Subcutaneous abdominal adipose tissue (tissue), 5 donors: ENCODE measurements around the gene GDF9.

Experiments used
- H3K27ac ChIP-seq: one replicate; pipeline ENCODE4 v1.7.0; 2013; ENCODE audit warnings: low read depth, mild to moderate bottlenecking, inconsistent platforms, low read length, moderate library complexity
- H3K27me3 ChIP-seq, 5 donors: one replicate each; pipeline ENCODE4 v1.7.0; 2013; ENCODE audit warnings: low read length in 5 of 5, inconsistent platforms in 1 of 5; ENCODE audit not compliant: control insufficient read depth in 5 of 5, insufficient read depth in 4 of 5
- H3K36me3 ChIP-seq, 5 donors: one replicate each; pipeline ENCODE4 v1.7.0; 2013; ENCODE audit warnings: low read length in 5 of 5; ENCODE audit not compliant: control insufficient read depth in 5 of 5, insufficient read depth in 5 of 5
- H3K4me1 ChIP-seq, 5 donors: one replicate each; pipeline ENCODE4 v1.7.0; 2013; ENCODE audit warnings: low read length in 5 of 5, mild to moderate bottlenecking in 3 of 5, moderate library complexity in 1 of 5; ENCODE audit not compliant: control insufficient read depth in 5 of 5, insufficient read depth in 5 of 5
- H3K4me3 ChIP-seq, 5 donors: one replicate each; pipeline ENCODE4 v1.7.0; 2013; ENCODE audit warnings: low read length in 5 of 5, low read depth in 1 of 5
- H3K9ac ChIP-seq, 5 donors: one replicate each; pipeline ENCODE4 v1.7.0; 2013; ENCODE audit warnings: low read length in 5 of 5, mild to moderate bottlenecking in 4 of 5, moderate library complexity in 3 of 5
- H3K9me3 ChIP-seq, 5 donors: one replicate each; pipeline ENCODE4 v1.7.0; 2013; ENCODE audit warnings: low read length in 5 of 5; ENCODE audit not compliant: control insufficient read depth in 5 of 5
- donor health status: healthy.
- donor health status: healthy.
- donor health status: healthy.
- donor health status: healthy.
- donor health status: healthy.

GDF9 gene

DNA sequence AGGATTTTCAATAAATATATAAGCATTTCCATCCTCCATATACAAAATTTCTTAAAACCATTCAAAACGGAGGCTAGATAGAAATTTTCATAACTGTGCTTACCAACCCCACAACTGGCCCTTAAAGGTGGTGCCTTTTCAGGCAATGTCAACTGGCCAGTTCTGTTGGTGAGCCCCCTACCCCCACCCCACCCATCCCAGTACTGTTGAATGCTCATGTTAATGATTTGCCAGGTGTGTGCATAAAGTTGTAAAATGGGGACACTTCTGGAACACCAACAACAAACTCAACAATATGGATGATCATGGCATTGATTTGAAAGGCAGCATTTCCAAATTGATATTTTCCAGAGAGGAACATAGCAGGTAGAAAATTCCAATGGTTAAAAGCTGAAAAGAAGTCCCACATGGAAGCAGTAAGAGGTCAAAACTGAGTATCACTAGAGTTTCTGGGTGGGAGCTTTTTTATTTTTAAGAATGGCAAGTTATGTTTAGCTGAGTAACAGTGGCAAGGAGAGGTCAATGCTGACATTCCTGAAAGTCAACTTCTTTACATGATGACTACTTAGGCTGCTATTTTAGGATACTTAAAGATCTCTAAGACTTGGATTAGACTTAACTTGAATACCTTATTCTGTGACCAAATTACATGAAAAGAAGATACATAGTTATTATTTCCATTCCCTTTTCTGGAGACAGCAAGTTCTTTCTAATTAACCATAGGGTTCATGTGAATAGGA is 9.9 kb upstream of the GDF9 start:
- H3K9ac ChIP-seq, result no peak overlapping the region
- H3K4me3 ChIP-seq, result no peak overlapping the region
- H3K27me3 ChIP-seq, result no peaks in the 10 kb centered on the region
- H3K9me3 ChIP-seq, result no peaks in the 10 kb centered on the region
- H3K27ac ChIP-seq, result no peak overlapping the region
- peaks cover 0 to 14% (median 12%) of the 10 kb centered on the region in 5 donors for H3K4me1 ChIP-seq
- H3K36me3 ChIP-seq, result peaks cover 39 to 63% (median 49%) of the 10 kb centered on the region in 5 donors

DNA sequence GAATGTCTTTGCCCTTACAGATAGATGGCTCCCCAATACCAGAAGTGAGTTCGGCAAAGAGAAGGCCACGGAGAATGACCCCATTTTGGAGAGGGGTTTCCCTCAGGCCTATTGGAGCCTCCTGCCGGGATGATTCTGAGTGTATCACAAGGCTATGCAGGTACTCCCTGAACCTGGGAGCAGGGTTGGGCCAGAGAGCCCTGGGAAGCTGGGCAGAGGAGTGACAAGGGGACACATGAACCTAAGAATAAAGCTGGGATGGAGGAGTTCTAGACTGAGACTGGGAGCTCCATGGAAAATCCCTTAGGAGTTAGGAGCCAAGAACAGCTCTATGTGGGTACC is 7.6 kb upstream of the GDF9 start:
- Histone ChIP-seq H3K36me3 (peaks cover 19 to 50% (median 40%) of the 10 kb centered on the region in 5 donors), H3K27me3 (no peaks in the 10 kb centered on the region), H3K4me1 (peaks cover 0 to 14% (median 12%) of the 10 kb centered on the region in 5 donors), H3K27ac (no peak overlapping the region), H3K9me3 (no peaks in the 10 kb centered on the region), H3K4me3 (no peak overlapping the region), H3K9ac (no peak overlapping the region)

DNA sequence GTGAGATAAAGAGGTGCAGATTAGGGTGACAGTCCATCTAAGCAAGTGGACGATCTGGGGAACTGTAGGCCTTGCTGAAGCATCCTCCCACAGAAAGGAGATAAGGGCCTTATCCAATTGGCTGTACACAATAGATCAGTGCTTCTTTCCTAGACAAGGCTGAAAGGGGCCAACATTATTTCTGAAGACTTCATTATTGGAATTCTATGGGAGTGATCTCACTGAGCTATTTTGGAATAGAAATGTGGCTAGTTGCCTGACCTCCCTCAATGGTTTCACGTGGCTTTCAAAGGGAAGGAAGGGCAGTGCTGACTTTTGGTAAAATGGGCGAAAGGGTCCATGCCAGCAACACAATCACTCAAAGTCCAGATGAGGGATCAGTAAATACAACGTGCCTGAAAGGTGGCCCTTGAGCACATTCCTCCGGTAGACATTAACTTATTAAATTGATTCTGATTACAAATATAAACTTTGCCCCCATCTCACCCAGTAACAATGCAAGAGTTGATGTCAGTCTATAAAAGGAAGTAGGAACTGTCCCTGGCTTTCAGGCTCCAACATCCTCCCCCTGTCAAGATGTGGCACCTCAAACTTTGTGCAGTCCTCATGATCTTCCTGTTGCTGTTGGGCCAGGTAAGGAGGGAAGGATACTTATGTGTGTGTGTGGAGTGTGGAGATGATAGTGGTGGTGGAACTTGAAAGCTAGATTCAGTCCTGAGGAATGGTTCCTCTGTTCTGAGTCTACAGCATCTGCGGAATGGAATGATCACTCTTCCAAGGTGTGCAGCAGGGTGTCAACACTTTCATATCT is 7.1 kb upstream of the GDF9 start, which contains the start of gene LEAP2:
TSS of gene LEAP2 (plus strand) at position 550 of the 811 bp plus-strand sequence. CDS start at position 577, 27 bp downstream.
- no peak within 1 kb of the TSS for H3K27ac ChIP-seq
- no peak within 1 kb of the TSS for H3K9ac ChIP-seq
- no peaks in the 10 kb centered on the region for H3K9me3 ChIP-seq
- H3K36me3 ChIP-seq, result peaks cover 14 to 48% (median 41%) of the 10 kb centered on the region in 5 donors
- no peaks in the 10 kb centered on the region for H3K27me3 ChIP-seq
- peaks cover 0 to 14% (median 12%) of the 10 kb centered on the region in 5 donors for H3K4me1 ChIP-seq
- H3K4me3 ChIP-seq, result no peak within 1 kb of the TSS

DNA sequence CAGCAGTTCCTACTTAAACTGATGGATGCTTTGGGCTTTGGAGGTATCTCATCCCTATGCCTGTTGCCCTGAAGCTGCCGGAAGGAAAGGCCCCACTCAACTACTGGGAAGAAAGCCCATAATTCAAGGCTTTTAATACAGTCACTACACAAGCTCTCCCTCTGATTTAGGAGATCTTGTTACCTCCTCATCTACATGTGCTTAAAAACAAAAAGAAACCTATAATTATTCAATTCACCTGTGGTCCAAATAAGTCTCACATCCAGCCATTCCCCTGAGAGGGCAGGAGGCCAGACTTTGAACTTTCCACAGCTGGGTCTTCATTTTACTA is 6.5 kb upstream of the GDF9 start:
- peaks cover 11 to 48% (median 41%) of the 10 kb centered on the region in 5 donors for H3K36me3 ChIP-seq
- no peaks in the 10 kb centered on the region for H3K9me3 ChIP-seq
- H3K4me3 ChIP-seq, result no peak overlapping the region
- no peak overlapping the region for H3K27ac ChIP-seq
- H3K27me3 ChIP-seq, result no peaks in the 10 kb centered on the region
- no peak overlapping the region for H3K9ac ChIP-seq
- H3K4me1 ChIP-seq, result peaks cover 0 to 17% (median 14%) of the 10 kb centered on the region in 5 donors

DNA sequence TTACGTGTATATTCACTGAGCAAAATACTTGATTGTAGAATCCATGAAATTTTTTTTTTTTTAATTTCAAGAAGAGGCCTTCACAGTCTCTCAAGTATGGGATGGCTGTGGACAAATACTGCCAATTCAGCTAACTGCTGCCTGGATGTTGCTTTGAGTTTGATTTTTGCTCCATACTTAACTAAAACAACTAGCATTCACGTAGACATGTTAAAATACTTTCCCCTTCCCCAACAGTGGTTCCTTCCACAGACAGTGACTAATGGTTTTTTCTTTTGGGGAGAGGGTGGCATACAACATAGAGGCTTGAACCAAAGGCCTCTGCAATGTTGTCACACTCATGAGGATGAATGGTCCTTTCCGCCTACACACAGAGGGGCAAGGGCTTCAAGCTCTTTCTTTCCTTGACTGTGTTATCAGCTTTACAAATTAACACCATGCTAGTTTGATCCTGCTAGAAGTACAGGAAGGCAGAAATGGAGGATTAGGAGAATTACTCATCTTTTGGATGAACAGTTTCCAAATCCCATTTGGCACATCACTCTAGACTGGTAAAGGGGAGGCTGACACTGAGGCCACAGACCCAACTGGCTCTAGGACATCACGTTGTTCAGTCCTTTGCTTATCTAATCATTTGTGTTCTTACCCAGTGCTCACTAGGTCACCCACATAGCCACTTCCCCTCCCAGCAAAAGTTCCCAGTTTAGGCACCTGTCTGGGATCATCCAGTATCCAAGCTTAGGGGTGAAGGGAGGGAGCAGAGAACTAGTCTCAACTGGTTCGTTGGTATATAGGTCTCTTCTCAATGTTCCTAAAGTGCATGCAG is 5.4 kb upstream of the GDF9 start:
- Histone ChIP-seq H3K36me3 (peaks cover 11 to 48% (median 38%) of the 10 kb centered on the region in 5 donors), H3K4me3 (no peak overlapping the region), H3K27me3 (no peaks in the 10 kb centered on the region), H3K4me1 (peaks cover 0 to 27% (median 22%) of the 10 kb centered on the region in 5 donors), H3K9me3 (no peaks in the 10 kb centered on the region), H3K9ac (no peak overlapping the region), H3K27ac (no peak overlapping the region)

DNA sequence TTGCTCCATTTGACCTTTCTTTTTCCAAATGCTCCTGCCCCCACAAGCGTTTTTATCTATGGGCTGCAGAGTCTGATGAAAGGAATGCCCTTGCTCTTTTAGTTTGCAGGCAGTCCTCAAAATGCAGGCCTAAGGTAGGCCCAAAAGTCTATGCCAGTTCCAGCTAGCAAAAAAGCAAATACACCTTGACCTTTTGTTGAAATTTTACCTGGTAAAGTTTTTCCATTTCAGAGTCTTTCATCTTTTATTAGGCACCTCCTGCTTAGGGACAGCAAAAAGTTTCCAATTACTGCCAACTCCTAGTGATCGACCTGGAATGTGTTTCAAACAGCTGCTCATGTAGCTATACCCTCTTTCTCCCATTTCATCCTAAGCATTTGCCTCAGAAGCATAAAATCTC is 4.5 kb upstream of the GDF9 start:
- Histone ChIP-seq H3K27ac (no peak overlapping the region), H3K9me3 (no peaks in the 10 kb centered on the region), H3K27me3 (no peaks in the 10 kb centered on the region), H3K36me3 (peaks cover 5 to 48% (median 31%) of the 10 kb centered on the region in 5 donors), H3K9ac (no peak overlapping the region), H3K4me3 (no peak overlapping the region), H3K4me1 (peaks cover 0 to 31% (median 26%) of the 10 kb centered on the region in 5 donors)

DNA sequence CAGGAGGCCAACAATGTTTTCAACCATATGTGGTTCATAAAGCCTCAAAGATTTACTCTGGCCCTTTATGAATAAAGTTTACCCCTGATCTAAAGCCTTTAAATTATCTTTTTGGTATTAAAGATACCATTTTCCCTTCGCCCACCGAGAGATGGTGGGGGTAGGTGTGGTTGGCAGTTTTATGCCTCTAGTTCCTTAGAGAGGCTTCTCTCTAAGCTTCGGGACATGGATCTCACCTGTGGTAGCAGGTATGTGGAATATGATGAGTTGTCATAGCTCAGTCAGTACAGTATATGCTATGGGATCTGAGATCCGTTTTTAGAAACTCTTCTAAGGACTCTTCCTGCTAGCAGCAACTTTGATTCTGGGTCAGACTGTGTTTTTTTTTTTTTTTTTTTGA is 2.5 kb upstream of the GDF9 start:
- Histone ChIP-seq H3K4me1 (peaks cover 0 to 36% (median 28%) of the 10 kb centered on the region in 5 donors), H3K27me3 (no peaks in the 10 kb centered on the region), H3K36me3 (peaks cover 0 to 38% (median 23%) of the 10 kb centered on the region in 5 donors), H3K9me3 (no peaks in the 10 kb centered on the region), H3K27ac (no peak overlapping the region), H3K4me3 (no peak overlapping the region), H3K9ac (peak overlapping the region in 1 of 5 donors; percentile 36)

DNA sequence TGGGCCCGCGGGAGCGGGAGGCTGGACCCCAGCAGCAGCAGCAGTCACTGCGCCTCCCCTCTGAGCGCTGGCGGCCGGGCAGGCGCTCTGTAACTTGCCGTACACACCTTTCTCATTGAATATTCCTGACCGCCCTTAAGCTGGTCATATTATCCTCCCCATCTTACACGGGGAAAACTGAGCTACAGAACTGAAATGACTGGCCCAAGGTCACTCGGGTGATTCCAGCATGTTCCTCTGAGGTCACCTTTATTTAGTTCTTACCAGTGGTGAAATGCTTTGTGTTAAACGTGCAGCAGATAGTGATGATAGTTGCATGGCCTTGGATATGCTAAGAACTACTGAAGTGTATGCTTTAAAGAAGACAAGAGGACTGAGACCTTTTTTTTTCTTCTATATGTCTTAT is 780 bp upstream of the GDF9 start:
- Histone ChIP-seq H3K4me1 (peaks cover 0 to 25% (median 15%) of the 10 kb centered on the region in 5 donors), H3K27ac (peak overlapping the region; percentile 94), H3K36me3 (peaks cover 0 to 32% (median 17%) of the 10 kb centered on the region in 5 donors), H3K9me3 (no peaks in the 10 kb centered on the region), H3K4me3 (peak overlapping the region; percentile 68 to 92 (median 81)), H3K27me3 (no peaks in the 10 kb centered on the region), H3K9ac (peak overlapping the region; percentile 70 to 95 (median 82))

DNA sequence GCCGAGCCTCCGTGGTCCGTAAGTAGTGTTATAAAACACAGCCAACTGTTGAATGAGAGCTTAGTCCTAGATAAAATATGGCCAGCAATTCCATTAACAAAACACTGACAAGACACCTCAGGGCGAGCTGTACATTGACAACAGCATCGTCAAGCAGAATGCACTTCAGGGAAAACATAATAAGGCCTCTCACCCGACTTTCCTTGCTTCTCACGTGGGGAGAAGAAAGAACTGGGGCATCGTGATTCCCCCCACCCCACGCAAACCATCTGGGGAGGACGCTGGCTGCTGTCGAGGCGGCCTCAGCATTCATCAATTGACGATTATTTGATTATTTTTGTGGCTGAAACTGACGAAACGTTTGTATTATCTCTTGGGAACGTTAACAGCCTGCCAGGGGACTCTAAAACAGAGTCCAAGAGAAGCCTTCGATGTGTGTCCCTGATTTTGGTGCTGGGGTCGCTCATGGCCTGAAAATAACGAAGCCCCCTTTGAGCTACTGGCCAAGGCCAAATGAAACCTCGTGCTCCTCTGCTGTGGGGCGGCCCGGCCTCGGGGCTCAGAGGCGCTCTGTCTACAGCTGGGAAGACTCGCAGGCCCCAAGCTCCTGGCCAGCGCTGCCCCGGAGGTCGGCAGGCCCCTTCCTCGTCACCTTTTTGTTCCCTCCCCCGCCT is 464 bp downstream of the GDF9 start:
- peak overlapping the region; percentile 58 to 92 (median 81) for H3K4me3 ChIP-seq
- peaks cover 0 to 22% (median 16%) of the 10 kb centered on the region in 5 donors for H3K36me3 ChIP-seq
- peak overlapping the region; percentile 12 to 95 (median 82) for H3K9ac ChIP-seq
- H3K9me3 ChIP-seq, result no peaks in the 10 kb centered on the region
- H3K27ac ChIP-seq, result peak overlapping the region; percentile 94
- H3K27me3 ChIP-seq, result no peaks in the 10 kb centered on the region
- peaks cover 0 to 25% (median 15%) of the 10 kb centered on the region in 5 donors for H3K4me1 ChIP-seq
